Neural progenitor cell (in vitro differentiated cells): ENCODE data around the gene PHF2. TPM values are rescaled to one million over a fixed set of nuclear protein-coding genes. Genes with fewer than 3 reads are reported as not detected.

Experiments
- DNase-seq: peaks from one replicate; pipeline ENCODE4 v3.0.0-alpha.2; 2016; ENCODE audit warnings: low spot score
- H2AFZ ChIP-seq: fragments of 200-600 bp; sonication (generic); replicated peaks from 2 replicates; pipeline ENCODE4 v1.6.1; 2016; ENCODE audit warnings: antibody characterized with exemption
- H3F3A ChIP-seq: fragments of 200-600 bp; sonication (generic); 2 replicates; pipeline ENCODE4 v1.6.1; 2016; ENCODE audit warnings: antibody characterized with exemption, low read depth
- H3K27ac ChIP-seq: fragments of 200-600 bp; sonication (generic); 2 replicates; pipeline ENCODE4 v1.5.1; 2016; ENCODE audit warnings: mild to moderate bottlenecking
- H3K27me3 ChIP-seq: fragments of 200-600 bp; sonication (generic); 2 replicates; pipeline ENCODE4 v1.6.1; 2016; ENCODE audit warnings: mild to moderate bottlenecking, moderate library complexity
- H3K36me3 ChIP-seq: fragments of 200-600 bp; sonication (generic); 2 replicates; pipeline ENCODE4 v1.5.1; 2016
- H3K4me1 ChIP-seq: fragments of 200-600 bp; sonication (generic); 2 replicates; pipeline ENCODE4 v1.6.1; 2016; ENCODE audit warnings: mixed run types
- H3K4me2 ChIP-seq: fragments of 200-600 bp; sonication (generic); 2 replicates; pipeline ENCODE4 v1.6.1; 2016
- H3K4me3 ChIP-seq: fragments of 200-600 bp; sonication (generic); 2 replicates; pipeline ENCODE4 v1.5.1; 2016
- H3K79me2 ChIP-seq: fragments of 200-600 bp; sonication (generic); 2 replicates; pipeline ENCODE4 v1.6.1; 2016; ENCODE audit warnings: low read depth
- H3K9ac ChIP-seq: fragments of 200-600 bp; sonication (generic); 2 replicates; pipeline ENCODE4 v1.6.1; 2016
- H3K9me3 ChIP-seq: fragments of 200-600 bp; sonication (generic); 2 replicates; pipeline ENCODE4 v1.5.1; 2016; ENCODE audit warnings: low read depth
- H4K20me1 ChIP-seq: fragments of 200-600 bp; sonication (generic); 2 replicates; pipeline ENCODE4 v1.6.1; 2016; ENCODE audit warnings: low read depth
- H3K27ac Mint-ChIP-seq: 3 replicates; pipeline ENCODE4 v1.8.0; 2021; ENCODE audit warnings: mixed read lengths
- H3K27me3 Mint-ChIP-seq: 2 replicates; pipeline ENCODE4 v1.8.0; 2022; ENCODE audit warnings: low read depth, mild to moderate bottlenecking, inconsistent platforms, moderate library complexity, mixed read lengths; ENCODE audit not compliant: insufficient read depth
- H3K36me3 Mint-ChIP-seq: 3 replicates; pipeline ENCODE4 v1.8.0; 2021; ENCODE audit warnings: mixed read lengths
- H3K4me1 Mint-ChIP-seq: 3 replicates; pipeline ENCODE4 v1.8.0; 2021; ENCODE audit warnings: mixed read lengths
- H3K4me3 Mint-ChIP-seq: 3 replicates; pipeline ENCODE4 v1.8.0; 2021; ENCODE audit warnings: mild to moderate bottlenecking, moderate library complexity, mixed read lengths
- H3K9me3 Mint-ChIP-seq: 3 replicates; pipeline ENCODE4 v1.8.0; 2020; ENCODE audit warnings: mixed read lengths
- EZH2 ChIP-seq: fragments of 200-600 bp; sonication (generic); IDR thresholded peaks from 2 replicates; pipeline ENCODE4 v1.6.1; 2017; ENCODE audit warnings: antibody characterized with exemption, mild to moderate bottlenecking, moderate library complexity
- EZH2phosphoT487 ChIP-seq: fragments of 200-600 bp; sonication (generic); IDR thresholded peaks from 2 replicates; pipeline ENCODE4 v1.6.1; 2017; ENCODE audit warnings: antibody characterized with exemption
- total RNA-seq: library from RNA; depleted of rRNA; stranded (reverse); fragments of >200 nt; gene quantifications from 2 replicates; pipeline ENCODE4 v1.2.3, GENCODE V29; 2015; ENCODE audit warnings: low replicate concordance
- TF ChIP-seq, protein P1 (sequence below): fragments of 200-600 bp; sonication (generic); IDR thresholded peaks from 2 replicates; pipeline ENCODE4 v1.5.1; 2017; ENCODE audit warnings: antibody characterized with exemption, mild to moderate bottlenecking

PHF2 gene
- total RNA-seq, 1 donor from 2014 or later: 17.6 TPM

- H3K4me3 ChIP-seq: no peak overlapping the region
- H3K9me3 Mint-ChIP-seq: no peaks in the 10 kb centered on the region
- H3K27ac Mint-ChIP-seq: no peak overlapping the region
- H3K4me2 ChIP-seq: no peak overlapping the region
- no peak overlapping the region for H3K9ac ChIP-seq
- no peaks in the 10 kb centered on the region for H4K20me1 ChIP-seq
- TF ChIP-seq, protein P1, sequence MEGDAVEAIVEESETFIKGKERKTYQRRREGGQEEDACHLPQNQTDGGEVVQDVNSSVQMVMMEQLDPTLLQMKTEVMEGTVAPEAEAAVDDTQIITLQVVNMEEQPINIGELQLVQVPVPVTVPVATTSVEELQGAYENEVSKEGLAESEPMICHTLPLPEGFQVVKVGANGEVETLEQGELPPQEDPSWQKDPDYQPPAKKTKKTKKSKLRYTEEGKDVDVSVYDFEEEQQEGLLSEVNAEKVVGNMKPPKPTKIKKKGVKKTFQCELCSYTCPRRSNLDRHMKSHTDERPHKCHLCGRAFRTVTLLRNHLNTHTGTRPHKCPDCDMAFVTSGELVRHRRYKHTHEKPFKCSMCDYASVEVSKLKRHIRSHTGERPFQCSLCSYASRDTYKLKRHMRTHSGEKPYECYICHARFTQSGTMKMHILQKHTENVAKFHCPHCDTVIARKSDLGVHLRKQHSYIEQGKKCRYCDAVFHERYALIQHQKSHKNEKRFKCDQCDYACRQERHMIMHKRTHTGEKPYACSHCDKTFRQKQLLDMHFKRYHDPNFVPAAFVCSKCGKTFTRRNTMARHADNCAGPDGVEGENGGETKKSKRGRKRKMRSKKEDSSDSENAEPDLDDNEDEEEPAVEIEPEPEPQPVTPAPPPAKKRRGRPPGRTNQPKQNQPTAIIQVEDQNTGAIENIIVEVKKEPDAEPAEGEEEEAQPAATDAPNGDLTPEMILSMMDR: no peak
- TF ChIP-seq EZH2: no peak
- TF ChIP-seq EZH2phosphoT487: no peak
- no peaks in the 10 kb centered on the region for H3K27me3 ChIP-seq
- H3K27me3 Mint-ChIP-seq: peaks cover 5% of the 10 kb centered on the region
- no peak overlapping the region for H2AFZ ChIP-seq
- H3K4me3 Mint-ChIP-seq: no peak overlapping the region
- H3K4me1 Mint-ChIP-seq: no peaks in the 10 kb centered on the region
- no peaks in the 10 kb centered on the region for H3K9me3 ChIP-seq
- no peaks in the 10 kb centered on the region for H3K36me3 ChIP-seq
- peaks cover 4% of the 10 kb centered on the region for H3K36me3 Mint-ChIP-seq
- no peaks in the 10 kb centered on the region for H3K4me1 ChIP-seq
- H3K79me2 ChIP-seq: no peaks in the 10 kb centered on the region
- DNase-seq: no peak
- H3F3A ChIP-seq: no peaks in the 10 kb centered on the region
- no peak overlapping the region for H3K27ac ChIP-seq
Observed at GRCh38 chr9:93678199-93679019, 102.0 kb downstream of the PHF2 start.

DNA sequence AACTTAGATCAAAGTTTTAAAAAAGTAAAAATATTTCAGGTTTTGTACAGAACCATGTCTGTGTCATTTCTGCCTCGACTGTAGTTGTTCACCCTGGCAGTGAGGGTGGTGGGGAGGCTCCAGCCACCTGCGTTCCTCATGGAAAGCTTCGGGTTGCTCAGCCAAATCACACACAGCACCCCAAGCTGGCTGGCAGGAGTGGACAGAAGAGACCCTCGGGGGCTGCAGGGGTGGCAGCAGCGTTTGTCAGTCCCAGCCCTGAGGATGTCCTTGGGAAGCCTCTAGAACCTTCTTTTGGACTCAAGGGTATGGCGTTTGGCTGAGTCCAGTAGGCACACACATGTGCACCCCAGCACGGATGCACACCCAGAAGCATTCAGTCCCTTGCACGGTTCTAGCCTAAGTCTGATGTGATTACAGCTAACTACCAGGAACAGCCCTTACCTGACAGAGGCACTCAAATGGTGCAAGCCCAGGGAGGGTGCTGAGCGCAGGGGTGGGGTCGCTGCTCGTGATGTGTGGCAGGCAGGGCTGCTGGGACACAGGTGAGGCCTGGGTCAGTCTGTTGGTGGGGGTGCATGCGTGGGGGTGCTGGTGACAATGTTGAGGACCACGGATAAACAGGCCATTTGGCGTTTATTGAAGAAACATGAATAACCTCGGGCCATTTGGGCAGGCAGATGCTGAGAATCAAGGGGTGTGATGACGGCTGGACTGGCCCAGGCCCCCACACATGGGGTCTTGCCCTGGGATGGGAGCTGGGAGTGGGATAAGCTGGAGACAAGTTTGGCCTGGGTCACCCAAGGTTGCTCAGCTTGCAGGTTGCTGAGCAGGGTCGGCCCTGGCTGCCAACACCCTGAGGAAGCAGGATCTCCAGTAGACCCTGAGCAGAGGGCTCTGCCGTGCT is 103.4 kb downstream of the PHF2 start:
- Histone ChIP-seq H3K4me3 (no peak overlapping the region), H3K27me3 (no peaks in the 10 kb centered on the region), H2AFZ (no peak overlapping the region), H3K9me3 (no peaks in the 10 kb centered on the region), H3K79me2 (no peaks in the 10 kb centered on the region), H3F3A (no peaks in the 10 kb centered on the region), H3K27ac (no peak overlapping the region), H3K9ac (no peak overlapping the region), H3K4me2 (no peak overlapping the region), H4K20me1 (no peaks in the 10 kb centered on the region), H3K36me3 (no peaks in the 10 kb centered on the region), H3K4me1 (no peaks in the 10 kb centered on the region)
- peaks cover 2% of the 10 kb centered on the region for H3K27me3 Mint-ChIP-seq
- peaks cover 1% of the 10 kb centered on the region for H3K36me3 Mint-ChIP-seq
- no peak overlapping the region for H3K4me3 Mint-ChIP-seq
- no peak for DNase-seq
- no peaks in the 10 kb centered on the region for H3K9me3 Mint-ChIP-seq
- no peaks in the 10 kb centered on the region for H3K4me1 Mint-ChIP-seq
- TF ChIP-seq EZH2 (no peak), EZH2phosphoT487 (no peak)
- TF ChIP-seq, protein P1: no peak
- H3K27ac Mint-ChIP-seq: no peak overlapping the region

DNA sequence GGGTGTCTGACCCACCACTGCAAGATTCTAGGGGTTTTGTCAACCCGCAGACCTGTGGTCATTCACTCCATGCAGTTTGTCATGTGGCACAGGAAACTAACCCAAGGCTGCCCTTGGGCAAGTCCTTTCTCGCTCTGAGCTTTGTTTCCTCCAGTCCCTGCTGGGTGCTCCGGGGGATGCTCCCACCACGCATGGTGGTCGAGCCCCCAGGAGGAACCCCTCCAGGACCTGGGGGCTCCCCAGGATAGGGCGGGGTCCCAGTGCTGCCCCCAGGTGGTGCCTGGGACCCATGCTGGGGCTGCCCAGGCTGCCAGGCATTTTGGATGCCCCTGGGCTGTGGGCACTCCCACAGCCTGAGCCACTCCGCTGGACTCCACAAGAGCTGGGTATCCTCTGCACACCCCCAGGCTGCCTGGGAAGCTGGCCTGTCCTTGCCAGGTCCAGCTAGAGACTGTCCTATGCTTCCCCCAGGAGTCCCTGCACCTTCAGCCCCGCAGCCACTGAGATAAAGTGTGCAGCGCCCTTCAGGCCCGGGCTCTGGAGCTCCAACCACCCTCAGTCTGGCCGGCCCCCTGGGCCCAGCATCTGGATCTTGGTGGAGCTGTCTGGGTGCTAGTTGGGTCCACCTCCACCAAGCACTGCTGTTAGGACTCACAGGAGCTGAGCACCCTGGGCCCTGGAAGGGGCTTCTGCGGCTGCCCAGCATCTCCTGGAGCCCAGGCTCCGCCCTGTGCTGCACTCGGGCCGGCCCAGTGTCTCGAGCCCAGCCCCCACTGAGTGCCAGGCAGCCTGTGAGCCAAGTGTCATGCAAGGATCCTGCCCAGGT is 104.3 kb downstream of the PHF2 start:
- peaks cover 1% of the 10 kb centered on the region for H3K36me3 Mint-ChIP-seq
- no peak overlapping the region for H3K4me2 ChIP-seq
- H3K4me3 ChIP-seq: no peak overlapping the region
- TF ChIP-seq EZH2 (no peak), EZH2phosphoT487 (no peak)
- TF ChIP-seq, protein P1: no peak
- H3K36me3 ChIP-seq: no peaks in the 10 kb centered on the region
- H3K27ac Mint-ChIP-seq: no peak overlapping the region
- no peaks in the 10 kb centered on the region for H3K27me3 ChIP-seq
- no peak overlapping the region for H2AFZ ChIP-seq
- H4K20me1 ChIP-seq: no peaks in the 10 kb centered on the region
- no peak for DNase-seq
- H3K9me3 Mint-ChIP-seq: no peaks in the 10 kb centered on the region
- peaks cover 2% of the 10 kb centered on the region for H3K27me3 Mint-ChIP-seq
- no peak overlapping the region for H3K9ac ChIP-seq
- H3K27ac ChIP-seq: no peak overlapping the region
- no peak overlapping the region for H3K4me3 Mint-ChIP-seq
- H3F3A ChIP-seq: no peaks in the 10 kb centered on the region
- no peaks in the 10 kb centered on the region for H3K4me1 ChIP-seq
- no peaks in the 10 kb centered on the region for H3K9me3 ChIP-seq
- H3K4me1 Mint-ChIP-seq: no peaks in the 10 kb centered on the region
- no peaks in the 10 kb centered on the region for H3K79me2 ChIP-seq
